Measurements from ENCODE around the gene TUBB4B.

DNA sequence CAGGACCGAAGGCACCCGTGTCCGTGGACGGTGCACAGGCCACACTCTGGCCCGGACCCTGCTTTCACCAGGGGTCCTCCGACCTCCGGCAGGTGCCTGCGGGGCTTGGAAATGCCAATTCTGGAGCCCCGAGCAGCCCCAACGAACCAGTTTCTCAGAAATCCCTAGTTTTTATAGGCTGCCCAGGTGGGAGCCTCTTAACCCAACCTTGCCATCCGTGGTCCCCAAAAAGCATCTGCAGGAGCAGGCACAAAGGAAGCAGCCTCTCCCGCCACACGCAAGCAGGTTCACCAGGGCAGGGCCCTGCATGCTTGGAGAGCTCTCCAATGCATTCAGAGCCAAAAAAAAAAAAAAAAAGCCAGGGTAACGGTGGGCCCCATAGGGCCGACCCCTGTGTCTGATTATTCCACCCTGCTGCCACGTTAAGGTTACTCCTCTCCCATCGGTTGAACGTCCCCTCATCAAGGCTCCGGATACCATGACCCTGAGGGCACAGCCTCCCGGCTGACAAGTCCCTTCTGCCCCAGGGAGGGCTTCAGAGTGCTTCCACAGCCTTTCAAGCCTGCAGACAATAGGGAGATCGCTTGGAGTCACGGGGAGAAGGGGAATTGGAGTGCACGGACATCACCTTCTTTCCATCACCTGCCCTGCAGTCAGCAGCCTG, 39.8 kb upstream of the TUBB4B start:
- TF ChIP-seq, protein P1, sequence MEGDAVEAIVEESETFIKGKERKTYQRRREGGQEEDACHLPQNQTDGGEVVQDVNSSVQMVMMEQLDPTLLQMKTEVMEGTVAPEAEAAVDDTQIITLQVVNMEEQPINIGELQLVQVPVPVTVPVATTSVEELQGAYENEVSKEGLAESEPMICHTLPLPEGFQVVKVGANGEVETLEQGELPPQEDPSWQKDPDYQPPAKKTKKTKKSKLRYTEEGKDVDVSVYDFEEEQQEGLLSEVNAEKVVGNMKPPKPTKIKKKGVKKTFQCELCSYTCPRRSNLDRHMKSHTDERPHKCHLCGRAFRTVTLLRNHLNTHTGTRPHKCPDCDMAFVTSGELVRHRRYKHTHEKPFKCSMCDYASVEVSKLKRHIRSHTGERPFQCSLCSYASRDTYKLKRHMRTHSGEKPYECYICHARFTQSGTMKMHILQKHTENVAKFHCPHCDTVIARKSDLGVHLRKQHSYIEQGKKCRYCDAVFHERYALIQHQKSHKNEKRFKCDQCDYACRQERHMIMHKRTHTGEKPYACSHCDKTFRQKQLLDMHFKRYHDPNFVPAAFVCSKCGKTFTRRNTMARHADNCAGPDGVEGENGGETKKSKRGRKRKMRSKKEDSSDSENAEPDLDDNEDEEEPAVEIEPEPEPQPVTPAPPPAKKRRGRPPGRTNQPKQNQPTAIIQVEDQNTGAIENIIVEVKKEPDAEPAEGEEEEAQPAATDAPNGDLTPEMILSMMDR (conservative IDR thresholded peaks at IDR 0.05; ENCODE audit: low read depth in 2 of 2), result no peak
- TF ChIP-seq, protein P2, sequence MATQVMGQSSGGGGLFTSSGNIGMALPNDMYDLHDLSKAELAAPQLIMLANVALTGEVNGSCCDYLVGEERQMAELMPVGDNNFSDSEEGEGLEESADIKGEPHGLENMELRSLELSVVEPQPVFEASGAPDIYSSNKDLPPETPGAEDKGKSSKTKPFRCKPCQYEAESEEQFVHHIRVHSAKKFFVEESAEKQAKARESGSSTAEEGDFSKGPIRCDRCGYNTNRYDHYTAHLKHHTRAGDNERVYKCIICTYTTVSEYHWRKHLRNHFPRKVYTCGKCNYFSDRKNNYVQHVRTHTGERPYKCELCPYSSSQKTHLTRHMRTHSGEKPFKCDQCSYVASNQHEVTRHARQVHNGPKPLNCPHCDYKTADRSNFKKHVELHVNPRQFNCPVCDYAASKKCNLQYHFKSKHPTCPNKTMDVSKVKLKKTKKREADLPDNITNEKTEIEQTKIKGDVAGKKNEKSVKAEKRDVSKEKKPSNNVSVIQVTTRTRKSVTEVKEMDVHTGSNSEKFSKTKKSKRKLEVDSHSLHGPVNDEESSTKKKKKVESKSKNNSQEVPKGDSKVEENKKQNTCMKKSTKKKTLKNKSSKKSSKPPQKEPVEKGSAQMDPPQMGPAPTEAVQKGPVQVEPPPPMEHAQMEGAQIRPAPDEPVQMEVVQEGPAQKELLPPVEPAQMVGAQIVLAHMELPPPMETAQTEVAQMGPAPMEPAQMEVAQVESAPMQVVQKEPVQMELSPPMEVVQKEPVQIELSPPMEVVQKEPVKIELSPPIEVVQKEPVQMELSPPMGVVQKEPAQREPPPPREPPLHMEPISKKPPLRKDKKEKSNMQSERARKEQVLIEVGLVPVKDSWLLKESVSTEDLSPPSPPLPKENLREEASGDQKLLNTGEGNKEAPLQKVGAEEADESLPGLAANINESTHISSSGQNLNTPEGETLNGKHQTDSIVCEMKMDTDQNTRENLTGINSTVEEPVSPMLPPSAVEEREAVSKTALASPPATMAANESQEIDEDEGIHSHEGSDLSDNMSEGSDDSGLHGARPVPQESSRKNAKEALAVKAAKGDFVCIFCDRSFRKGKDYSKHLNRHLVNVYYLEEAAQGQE (IDR thresholded peaks at IDR 0.05; ENCODE audit: unreplicated experiment), result no peak
- TF ChIP-seq POLR2AphosphoS5 (IDR thresholded peaks at IDR 0.05; ENCODE audit: low read depth), result no peak
- TF ChIP-seq EZH2 (IDR thresholded peaks at IDR 0.05; ENCODE audit: low read depth, unreplicated experiment), result no peak
- no peak for TF ChIP-seq EZH2phosphoT487 (IDR thresholded peaks at IDR 0.05; ENCODE audit: unreplicated experiment)
- TF ChIP-seq JUNB (IDR thresholded peaks at IDR 0.05; ENCODE audit: unreplicated experiment), result no peak
- TF ChIP-seq CREB1 (CRISPR knock-in tag; IDR thresholded peaks at IDR 0.05; ENCODE audit: low read depth), result no peak

Measured in GM23338 (cell line).